ENCODE data around the gene COQ10B. TPM values are rescaled to one million over a fixed set of nuclear protein-coding genes. Genes with fewer than 3 reads are reported as not detected.
A peak's percentile ranks its signal among the peaks of the same experiment; 100 is the strongest.

COQ10B gene
- total RNA-seq, 1 donor from 2014 or later, result 11.0 TPM

- H3K27me3 Mint-ChIP-seq, result no peaks in the 10 kb centered on the region
- DNase-seq (ENCODE audit: low spot score, unreplicated experiment), result no peak
- H3K27ac Mint-ChIP-seq, result no peak overlapping the region
- H3K4me3 Mint-ChIP-seq (ENCODE audit: low read depth), result no peak overlapping the region
- H3K36me3 Mint-ChIP-seq (ENCODE audit: insufficient read depth), result peaks cover 42% of the 10 kb centered on the region
- no peak for TF ChIP-seq CTCF (IDR thresholded peaks at IDR 0.05; ENCODE audit: unreplicated experiment)
- H3K4me1 Mint-ChIP-seq (ENCODE audit: low read depth), result no peaks in the 10 kb centered on the region
- H3K9me3 Mint-ChIP-seq (ENCODE audit: low read depth), result peaks cover 7% of the 10 kb centered on the region
Measured at GRCh38 chr2:197486175-197486574, 32.8 kb downstream of the COQ10B start.

- Mint-ChIP-seq H3K27ac (no peak overlapping the region), H3K36me3 (ENCODE audit: insufficient read depth) (peaks cover 48% of the 10 kb centered on the region), H3K4me1 (ENCODE audit: low read depth) (no peaks in the 10 kb centered on the region), H3K27me3 (no peaks in the 10 kb centered on the region), H3K9me3 (ENCODE audit: low read depth) (peaks cover 7% of the 10 kb centered on the region), H3K4me3 (ENCODE audit: low read depth) (no peak overlapping the region)
- TF ChIP-seq CTCF (IDR thresholded peaks at IDR 0.05; ENCODE audit: unreplicated experiment), result no peak
- no peak for DNase-seq (ENCODE audit: low spot score, unreplicated experiment)
Measured at GRCh38 chr2:197487385-197487784, 34.0 kb downstream of the COQ10B start.

GRCh38 chr2:197495433-197496134 is 42.2 kb downstream of the COQ10B start:
- DNase-seq (ENCODE audit: low spot score, unreplicated experiment), result no peak
- Mint-ChIP-seq H3K36me3 (ENCODE audit: insufficient read depth) (peaks cover 36% of the 10 kb centered on the region), H3K27ac (no peak overlapping the region), H3K4me1 (ENCODE audit: low read depth) (peaks cover 25% of the 10 kb centered on the region), H3K27me3 (no peaks in the 10 kb centered on the region), H3K9me3 (ENCODE audit: low read depth) (no peaks in the 10 kb centered on the region), H3K4me3 (ENCODE audit: low read depth) (no peak overlapping the region)
- no peak for TF ChIP-seq CTCF (IDR thresholded peaks at IDR 0.05; ENCODE audit: unreplicated experiment)

GRCh38 chr2:197496695-197497094 is 43.3 kb downstream of the COQ10B start:
- no peak for DNase-seq (ENCODE audit: low spot score, unreplicated experiment)
- H3K36me3 Mint-ChIP-seq (ENCODE audit: insufficient read depth), result peaks cover 30% of the 10 kb centered on the region
- H3K9me3 Mint-ChIP-seq (ENCODE audit: low read depth), result no peaks in the 10 kb centered on the region
- no peak for TF ChIP-seq CTCF (IDR thresholded peaks at IDR 0.05; ENCODE audit: unreplicated experiment)
- peaks cover 27% of the 10 kb centered on the region for H3K4me1 Mint-ChIP-seq (ENCODE audit: low read depth)
- peak overlapping the region; percentile 9 for H3K27ac Mint-ChIP-seq
- no peak overlapping the region for H3K4me3 Mint-ChIP-seq (ENCODE audit: low read depth)
- no peaks in the 10 kb centered on the region for H3K27me3 Mint-ChIP-seq

GRCh38 chr2:197497326-197497725 is 44.0 kb downstream of the COQ10B start:
- TF ChIP-seq CTCF (IDR thresholded peaks at IDR 0.05; ENCODE audit: unreplicated experiment), result no peak
- no peaks in the 10 kb centered on the region for H3K9me3 Mint-ChIP-seq (ENCODE audit: low read depth)
- peaks cover 33% of the 10 kb centered on the region for H3K4me1 Mint-ChIP-seq (ENCODE audit: low read depth)
- H3K36me3 Mint-ChIP-seq (ENCODE audit: insufficient read depth), result peaks cover 32% of the 10 kb centered on the region
- H3K27ac Mint-ChIP-seq, result no peak overlapping the region
- DNase-seq (ENCODE audit: low spot score, unreplicated experiment), result no peak
- H3K4me3 Mint-ChIP-seq (ENCODE audit: low read depth), result peak overlapping the region; percentile 97
- H3K27me3 Mint-ChIP-seq, result no peaks in the 10 kb centered on the region

Data from progenitor cell of endocrine pancreas (in vitro differentiated cells).